Activated B cell treated with CpG ODN at 0.5 μM for 24 hours (primary cell): ENCODE measurements around the gene CCR9. TPM values are rescaled to one million over a fixed set of nuclear protein-coding genes. Genes with fewer than 3 reads are reported as not detected.
"Not testable (repeated sequence)": the region's sequence is repeated elsewhere in the genome, so short reads cannot be mapped to it uniquely, and the experiment has no call there.

Experiments used
- ATAC-seq: fragments of 200-7000 bp; cut with Tn5 transposase; one replicate; pipeline ENCODE4 v1.10.0; 2021; ENCODE audit warnings: low read depth, mild to moderate bottlenecking, moderate library complexity
- CTCF ChIA-PET: fragments of 350-600 bp; sonication (Branson Sonifier 250); formaldehyde crosslinking; loops from one replicate; lab custom pipeline; 2021; ENCODE audit warnings: antibody characterized with exemption; lab: Charles Lee
- POLR2A ChIA-PET: fragments of 350-600 bp; sonication (Branson Sonifier 250); formaldehyde crosslinking; loops from one replicate; lab custom pipeline; 2021; ENCODE audit warnings: antibody characterized with exemption; lab: Charles Lee
- DNase-seq: peaks from one replicate; pipeline ENCODE4 v3.0.0; 2022
- H3K27ac Mint-ChIP-seq: one replicate; pipeline ENCODE4 v1.8.0; 2020; ENCODE audit warnings: mixed read lengths
- H3K27me3 Mint-ChIP-seq: one replicate; pipeline ENCODE4 v1.8.0; 2021; ENCODE audit warnings: mixed read lengths
- H3K36me3 Mint-ChIP-seq: one replicate; pipeline ENCODE4 v1.8.0; 2021; ENCODE audit warnings: low read depth, mixed read lengths
- H3K4me1 Mint-ChIP-seq: one replicate; pipeline ENCODE4 v1.8.0; 2021; ENCODE audit warnings: mixed read lengths
- H3K4me3 Mint-ChIP-seq: one replicate; pipeline ENCODE4 v1.8.0; 2020; ENCODE audit warnings: mild to moderate bottlenecking, mixed read lengths
- H3K9me3 Mint-ChIP-seq: one replicate; pipeline ENCODE4 v1.8.0; 2020; ENCODE audit warnings: mixed read lengths
- CTCF ChIP-seq: fragments of 200-600 bp; IDR thresholded peaks from one replicate; pipeline ENCODE4 v1.8.0; 2022; ENCODE audit warnings: antibody characterized with exemption, mild to moderate bottlenecking
- intact Hi-C: fragments of 100-400 bp; cut with micrococcal nuclease; formaldehyde crosslinking; loops from one replicate; pipeline ENCODE4 v1.15.1; 2024
- total RNA-seq: library from RNA; stranded (reverse); gene quantifications from 2 replicates; pipeline ENCODE4 v1.2.3, GENCODE V29; 2022

The CCR9 gene
- total RNA-seq, 1 donor from 2014 or later: 0.84 TPM

- Mint-ChIP-seq H3K4me3 (peak overlapping the region; percentile 97), H3K36me3 (peaks cover 3% of the 10 kb centered on the region), H3K9me3 (no peaks in the 10 kb centered on the region), H3K4me1 (peaks cover 28% of the 10 kb centered on the region), H3K27ac (no peak overlapping the region), H3K27me3 (peaks cover 4% of the 10 kb centered on the region)
- DNase-seq (no peak), ATAC-seq (no peak)
- no peak for TF ChIP-seq CTCF
- ChIA-PET CTCF (interaction anchor here (0.6 to 1.4 kb wide), 3 partner anchors 22 to 646 kb away, joined by 3 read pairs; no protein-coding TSS in a partner anchor), POLR2A (interaction anchor here (0.7 to 0.8 kb wide), 4 partner anchors 18 to 153 kb away, joined by 3 read pairs; partner anchors contain the start of gene FYCO1)
- intact Hi-C loops: loop anchor here (1.0 to 10.0 kb wide), 6 partner anchors 49 to 692 kb away; partner anchors contain the start of genes FYCO1 and SACM1L
Observed at GRCh38 chr3:45842851-45843625, 43.3 kb upstream of the CCR9 start.

- H3K27ac Mint-ChIP-seq: no peak overlapping the region
- peaks cover 3% of the 10 kb centered on the region for H3K36me3 Mint-ChIP-seq
- CTCF ChIA-PET: no interaction called here
- H3K9me3 Mint-ChIP-seq: no peaks in the 10 kb centered on the region
- peaks cover 28% of the 10 kb centered on the region for H3K4me1 Mint-ChIP-seq
- DNase-seq (no peak), ATAC-seq (no peak)
- intact Hi-C loops: loop anchor here (2.0 to 10.0 kb wide), 5 partner anchors 16 to 690 kb away; partner anchors contain the start of gene FYCO1
- H3K27me3 Mint-ChIP-seq: peaks cover 8% of the 10 kb centered on the region
- POLR2A ChIA-PET: no interaction called here
- no peak overlapping the region for H3K4me3 Mint-ChIP-seq
- TF ChIP-seq CTCF: no peak
Observed at GRCh38 chr3:45844616-45845015, 41.7 kb upstream of the CCR9 start.

- peaks cover 21% of the 10 kb centered on the region for H3K4me1 Mint-ChIP-seq
- H3K27me3 Mint-ChIP-seq: peaks cover 10% of the 10 kb centered on the region
- POLR2A ChIA-PET: no interaction called here
- H3K9me3 Mint-ChIP-seq: no peaks in the 10 kb centered on the region
- no peak for TF ChIP-seq CTCF
- intact Hi-C loops: loop anchor here (10.0 kb wide), 1 partner anchor 686 kb away; no protein-coding TSS in a partner anchor
- H3K4me3 Mint-ChIP-seq: no peak overlapping the region
- DNase-seq (no peak), ATAC-seq (no peak)
- H3K27ac Mint-ChIP-seq: no peak overlapping the region
- H3K36me3 Mint-ChIP-seq: no peaks in the 10 kb centered on the region
- CTCF ChIA-PET: no interaction called here
Observed at GRCh38 chr3:45848392-45848791, 38.0 kb upstream of the CCR9 start.

- H3K27me3 Mint-ChIP-seq: peaks cover 12% of the 10 kb centered on the region
- H3K27ac Mint-ChIP-seq: peak overlapping the region; percentile 80
- ChIA-PET POLR2A (interaction anchor here (0.6 to 1.0 kb wide), 2 partner anchors 11 to 63 kb away, joined by 3 to 6 read pairs; partner anchors contain the start of gene LZTFL1), CTCF (no interaction called here)
- no peak for ATAC-seq
- H3K4me1 Mint-ChIP-seq: peaks cover 24% of the 10 kb centered on the region
- peaks cover 3% of the 10 kb centered on the region for H3K36me3 Mint-ChIP-seq
- intact Hi-C loops: no loop called here
- peaks cover 11% of the 10 kb centered on the region for H3K9me3 Mint-ChIP-seq
- H3K4me3 Mint-ChIP-seq: no peak overlapping the region
- TF ChIP-seq CTCF: no peak
- no peak for DNase-seq
Observed at GRCh38 chr3:45852828-45853227, 33.5 kb upstream of the CCR9 start.

- intact Hi-C loops: loop anchor here (5.0 kb wide), 1 partner anchor 36 kb away; no protein-coding TSS in a partner anchor
- DNase-seq, POLR2A ChIA-PET, H3K36me3 Mint-ChIP-seq, CTCF ChIA-PET, H3K27ac Mint-ChIP-seq, H3K27me3 Mint-ChIP-seq, H3K4me3 Mint-ChIP-seq, ATAC-seq: not testable (repeated sequence)
- peaks cover 46% of the 10 kb centered on the region for H3K4me1 Mint-ChIP-seq
- peaks cover 11% of the 10 kb centered on the region for H3K9me3 Mint-ChIP-seq
Observed at GRCh38 chr3:45856323-45856722, 30.0 kb upstream of the CCR9 start.

GRCh38 chr3:45857024-45857423 lies 29.3 kb upstream of the CCR9 start:
- DNase-seq, ATAC-seq, H3K4me3 Mint-ChIP-seq, CTCF ChIA-PET, H3K27me3 Mint-ChIP-seq, POLR2A ChIA-PET, H3K27ac Mint-ChIP-seq, H3K36me3 Mint-ChIP-seq: not testable (repeated sequence)
- H3K9me3 Mint-ChIP-seq: peaks cover 11% of the 10 kb centered on the region
- peaks cover 50% of the 10 kb centered on the region for H3K4me1 Mint-ChIP-seq
- intact Hi-C loops: loop anchor here (5.0 kb wide), 1 partner anchor 35 kb away; no protein-coding TSS in a partner anchor
